Midbrain (tissue), 1 donor: Measurements from ENCODE around the gene LSM12.

Experiments
- DNase-seq: peaks from one replicate; lab custom pipeline; 2025; lab: John Stamatoyannopoulos, UW

Gene LSM12

GRCh38 chr17:43987131-43988021, 79.1 kb downstream of the LSM12 start:
- DNase-seq = no peak

- no peak for DNase-seq
Measured at GRCh38 chr17:43986225-43986981, 80.1 kb downstream of the LSM12 start.

GRCh38 chr17:43984521-43984920, 82.0 kb downstream of the LSM12 start:
- DNase-seq = no peak
